Heart right ventricle (tissue), 16 donors: Measurements from ENCODE around the gene C16orf78. TPM values are rescaled to one million over a fixed set of nuclear protein-coding genes. Genes with fewer than 3 reads are reported as not detected.

Experiments
- ATAC-seq, 8 donors: fragments of 200-7000 bp; cut with Tn5 transposase; one replicate each; pipeline ENCODE4 v1.9.1; 2020; ENCODE audit warnings: mild to moderate bottlenecking in 8 of 8, moderate library complexity in 8 of 8, moderate number of reproducible peaks in 1 of 8
- DNase-seq, 2 donors: peaks; one replicate each; pipeline ENCODE4 v3.0.0-alpha.2; 2020
- H3K27ac ChIP-seq, 10 donors: fragments of 200-600 bp; sonication (generic) in 2 of 10; one replicate each; pipeline versions ENCODE4 v1.5.0 to v1.8.0; 2020 to 2022; ENCODE audit warnings: mild to moderate bottlenecking in 3 of 10
- H3K27me3 ChIP-seq, 7 donors: fragments of 200-600 bp; one replicate each; pipeline ENCODE4 v1.8.0; 2021 to 2022; ENCODE audit warnings: mild to moderate bottlenecking in 2 of 7
- H3K36me3 ChIP-seq, 9 donors: fragments of 200-600 bp; sonication (generic) in 1 of 9; one replicate each; pipeline versions ENCODE4 v1.5.0 to v1.8.0; 2020 to 2022; ENCODE audit warnings: mild to moderate bottlenecking in 2 of 9
- H3K4me1 ChIP-seq, 9 donors: fragments of 200-600 bp; sonication (generic) in 1 of 9; one replicate each; pipeline versions ENCODE4 v1.5.0 to v1.8.0; 2020 to 2022; ENCODE audit warnings: mild to moderate bottlenecking in 4 of 9
- H3K4me3 ChIP-seq, 10 donors: fragments of 200-600 bp; sonication (generic) in 2 of 10; one replicate each; pipeline versions ENCODE4 v1.5.0 to v1.8.0; 2020 to 2022; ENCODE audit warnings: mild to moderate bottlenecking in 7 of 10, moderate library complexity in 2 of 10
- H3K9me3 ChIP-seq, 11 donors: fragments of 200-600 bp in 10 of 11; sonication (generic) in 2 of 11; one replicate each; pipeline versions ENCODE4 v1.5.0 to v1.8.0; 2013 to 2022; ENCODE audit warnings: mild to moderate bottlenecking in 2 of 11, control low read depth in 1 of 11, moderate library complexity in 1 of 11
- WGBS, 2 donors: extraction: QIAGEN DNeasy Blood & Tissue Kit; methylation state at CpG; one replicate each; pipeline ENCODE4 v1.1.7; 2013; ENCODE audit warnings: inconsistent platforms in 1 of 2; 5-methylcytosine and 5-hydroxymethylcytosine counted together
- intact Hi-C, 10 donors: fragments of 100-400 bp; cut with DNase I; formaldehyde crosslinking; loops; one replicate each; pipeline versions ENCODE4 v1.11.1 to v1.14.2; 2022
- polyA plus RNA-seq, 2 donors: library from polyadenylated mRNA; stranded (reverse); fragments of 200-250 nt; gene quantifications; one replicate each; pipeline ENCODE4 v1.2.3, GENCODE V29; 2013
- total RNA-seq, 10 donors: library from RNA; stranded (reverse); fragmentation: NEBNext Ultra II Directional in 3 of 10; extraction: Animal tissue kit (Norgen Biotek cat#: 25700) in 3 of 10; gene quantifications; one replicate each; pipeline versions ENCODE4 v1.2.1 to v1.2.4, GENCODE V29; 2021 to 2023
- TF ChIP-seq, protein P1 (sequence below), 9 donors: fragments of 200-600 bp; sonication (generic) in 2 of 9; IDR thresholded peaks; one replicate each; pipeline versions ENCODE4 v1.5.0 to v1.8.0; 2021 to 2022; ENCODE audit warnings: antibody characterized with exemption in 9 of 9, mild to moderate bottlenecking in 5 of 9, moderate library complexity in 1 of 9
- donor health status: Arrhythmogenic right ventricular cardiomyopathy.
- donor health status: ischemic (EF 13 %, LVEDD 7.1; RV severe dilation, severe dysfunction).
- donor health status: healthy with polysubstance abuse.
- donor health status: DM: no; HTN: yes; CAD: no.
- donor health status: DM: no; HTN: no; CAD: no.
- donor health status: ischemic (EF 25% LVEDD 6.9; RV normal size, moderate dysfunction).
- donor health status: ischemic (EF 25% LVEDD 5.7; RV mildly dilated, moderate dysfunction).
- donor health status: healthy.
- donor health status: DM: yes; HTN: yes; CAD: no.
- donor health status: Ischemic cardiomyopathy.
- donor health status: ischemic (EF 35%, LVEDD 5.7; RV mildly dilated, moderate dysfunction).
- donor health status: nonischemic (EF 11% LVEDD 7.7; RV severe dilation, severe dysfunction).
- donor health status: DM: yes; HTN: yes; CAD: no.
- donor health status: PGD.
- donor health status: ischemic (EF 29% LVEDD 5.4; RV normal size, mild dysfunction).
- donor health status: nonischemic (EF 23%, LVEDD 6.1; RV moderate dilation, normal function).

The C16orf78 gene
- total and polyA plus RNA-seq, 12 donors: not detected

DNA sequence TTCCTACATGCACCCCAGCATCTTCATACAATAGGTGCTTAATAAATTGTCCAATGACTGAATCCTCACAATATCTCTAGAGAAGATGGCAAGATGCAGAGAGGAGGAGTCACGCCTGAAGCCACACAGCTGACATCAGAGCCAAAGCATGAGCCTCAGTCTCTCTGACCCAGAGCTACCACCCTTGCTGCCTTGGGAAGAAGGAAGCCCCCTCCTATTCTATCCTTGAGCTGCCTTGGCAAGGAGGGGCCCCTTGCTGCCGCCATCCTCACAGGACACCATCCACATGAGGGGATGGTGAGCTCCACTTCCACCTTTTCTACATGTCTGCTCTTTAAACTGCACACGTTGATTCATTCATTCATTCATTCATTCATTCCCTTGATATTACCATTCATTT is 37.0 kb upstream of the C16orf78 start:
- H3K9me3 ChIP-seq: no peaks in the 10 kb centered on the region
- H3K36me3 ChIP-seq: no peaks in the 10 kb centered on the region
- no peak overlapping the region for H3K27ac ChIP-seq
- no peaks in the 10 kb centered on the region for H3K4me1 ChIP-seq
- TF ChIP-seq, protein P1, sequence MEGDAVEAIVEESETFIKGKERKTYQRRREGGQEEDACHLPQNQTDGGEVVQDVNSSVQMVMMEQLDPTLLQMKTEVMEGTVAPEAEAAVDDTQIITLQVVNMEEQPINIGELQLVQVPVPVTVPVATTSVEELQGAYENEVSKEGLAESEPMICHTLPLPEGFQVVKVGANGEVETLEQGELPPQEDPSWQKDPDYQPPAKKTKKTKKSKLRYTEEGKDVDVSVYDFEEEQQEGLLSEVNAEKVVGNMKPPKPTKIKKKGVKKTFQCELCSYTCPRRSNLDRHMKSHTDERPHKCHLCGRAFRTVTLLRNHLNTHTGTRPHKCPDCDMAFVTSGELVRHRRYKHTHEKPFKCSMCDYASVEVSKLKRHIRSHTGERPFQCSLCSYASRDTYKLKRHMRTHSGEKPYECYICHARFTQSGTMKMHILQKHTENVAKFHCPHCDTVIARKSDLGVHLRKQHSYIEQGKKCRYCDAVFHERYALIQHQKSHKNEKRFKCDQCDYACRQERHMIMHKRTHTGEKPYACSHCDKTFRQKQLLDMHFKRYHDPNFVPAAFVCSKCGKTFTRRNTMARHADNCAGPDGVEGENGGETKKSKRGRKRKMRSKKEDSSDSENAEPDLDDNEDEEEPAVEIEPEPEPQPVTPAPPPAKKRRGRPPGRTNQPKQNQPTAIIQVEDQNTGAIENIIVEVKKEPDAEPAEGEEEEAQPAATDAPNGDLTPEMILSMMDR (IDR thresholded peaks at IDR 0.05): no peak
- DNase-seq (no peak), ATAC-seq (no peak)
- WGBS, 2 donors: 71 to 74% methylated on average over 3 of the region's 3 CpGs
- peaks cover 0 to 46% (median 33%) of the 10 kb centered on the region in 7 donors for H3K27me3 ChIP-seq
- intact Hi-C loops: no loop called here
- H3K4me3 ChIP-seq: no peak overlapping the region

DNA sequence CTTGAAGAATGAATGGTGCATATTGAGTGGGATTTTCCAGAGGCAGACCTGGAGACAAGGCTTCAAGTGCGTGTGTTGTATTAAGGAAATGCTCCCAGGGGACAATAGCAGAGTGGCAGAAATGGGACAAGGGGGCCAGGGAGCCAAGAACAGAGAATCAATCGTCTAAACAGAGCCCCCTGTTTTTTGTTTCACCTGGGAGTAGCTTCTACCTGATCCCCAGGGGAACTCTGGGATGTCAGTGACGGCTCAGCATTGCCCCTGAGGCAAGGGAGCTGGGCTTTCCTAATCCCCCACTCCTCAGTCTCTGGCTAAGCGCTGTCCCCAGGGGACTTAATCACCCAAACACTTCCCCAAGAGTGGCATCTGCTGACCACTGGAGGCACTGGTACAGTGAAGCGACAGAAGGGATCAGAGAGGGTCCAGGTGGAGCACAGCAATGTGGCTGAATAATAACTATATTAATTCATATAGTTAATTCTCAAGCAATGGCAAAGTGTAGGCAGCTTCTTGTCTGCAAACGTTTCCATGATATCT is 35.7 kb upstream of the C16orf78 start:
- DNase-seq (no peak), ATAC-seq (no peak)
- Histone ChIP-seq H3K27me3 (peaks cover 0 to 57% (median 45%) of the 10 kb centered on the region in 7 donors), H3K36me3 (no peaks in the 10 kb centered on the region), H3K27ac (no peak overlapping the region), H3K9me3 (no peaks in the 10 kb centered on the region), H3K4me1 (no peaks in the 10 kb centered on the region), H3K4me3 (no peak overlapping the region)
- intact Hi-C loops: no loop called here
- 40 to 43% methylated on average over 6 of the region's 6 CpGs for WGBS, 2 donors
- TF ChIP-seq, protein P1 (IDR thresholded peaks at IDR 0.05): no peak

DNA sequence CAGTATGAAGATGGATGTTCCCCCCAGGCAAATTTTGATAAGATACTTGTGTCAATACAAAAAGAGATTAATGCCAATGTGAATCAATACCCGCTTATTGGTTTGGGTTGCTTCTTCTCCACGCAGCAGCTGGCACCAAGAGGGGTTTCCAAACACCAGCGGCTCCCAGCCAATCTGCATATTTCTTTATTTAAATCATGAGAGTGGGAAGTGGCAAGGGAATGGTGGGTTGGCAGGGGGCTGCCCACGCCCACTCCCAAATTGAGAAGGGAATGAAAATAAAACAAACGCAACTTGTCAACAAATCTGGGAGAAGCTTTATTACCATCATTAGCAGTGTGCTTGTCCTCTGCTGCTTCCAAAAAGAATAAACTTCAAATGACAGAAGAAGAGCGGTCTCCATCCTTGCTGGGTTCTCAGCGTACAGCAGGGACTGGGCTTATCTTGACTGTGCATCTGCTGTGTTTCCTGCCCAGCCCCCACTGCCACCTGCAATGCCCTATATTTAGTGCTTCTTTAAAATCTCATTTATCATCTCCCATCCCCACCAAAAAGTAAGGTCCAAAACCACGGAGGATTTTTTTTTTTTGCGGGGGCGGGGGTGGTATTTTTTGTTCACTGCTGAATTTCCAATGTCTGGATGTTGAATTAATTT is 34.9 kb upstream of the C16orf78 start:
- H3K4me1 ChIP-seq: no peaks in the 10 kb centered on the region
- H3K27ac ChIP-seq: no peak overlapping the region
- H3K36me3 ChIP-seq: no peaks in the 10 kb centered on the region
- H3K4me3 ChIP-seq: no peak overlapping the region
- whole genome bisulfite sequencing, 2 donors: 69 to 72% methylated on average over 10 of the region's 10 CpGs
- intact Hi-C loops: no loop called here
- no peak for DNase-seq
- ATAC-seq: no peak
- TF ChIP-seq, protein P1 (IDR thresholded peaks at IDR 0.05): no peak
- H3K9me3 ChIP-seq: no peaks in the 10 kb centered on the region
- peaks cover 0 to 57% (median 47%) of the 10 kb centered on the region in 7 donors for H3K27me3 ChIP-seq

DNA sequence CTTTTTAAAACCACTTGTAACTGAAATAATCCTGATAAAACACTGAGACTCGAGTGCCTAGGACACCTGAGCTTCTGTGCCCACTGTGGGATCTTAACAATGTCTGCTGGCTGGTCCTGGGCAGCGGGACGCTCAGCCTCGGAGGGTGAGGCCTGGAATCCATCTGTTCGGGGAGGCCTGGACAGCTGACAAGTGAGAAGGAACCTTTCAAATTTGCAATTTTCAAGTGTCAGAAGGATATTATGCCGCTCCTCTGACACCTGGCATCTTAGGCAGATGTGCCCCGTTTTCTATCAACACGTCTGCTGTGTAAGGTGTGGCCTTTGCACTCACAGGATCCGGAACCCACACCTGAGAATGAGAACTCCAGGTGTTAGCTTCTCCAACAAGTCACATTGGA is 33.1 kb upstream of the C16orf78 start:
- intact Hi-C loops: loop anchor here in 3 of 10 donors (10.0 kb wide), 4 partner anchors 126 to 446 kb away; no protein-coding TSS in a partner anchor
- WGBS, 2 donors: 72 to 78% methylated on average over 9 of the region's 9 CpGs
- H3K4me3 ChIP-seq: no peak overlapping the region
- no peak for DNase-seq
- H3K27me3 ChIP-seq: peaks cover 0 to 69% (median 47%) of the 10 kb centered on the region in 7 donors
- no peak for ATAC-seq
- H3K27ac ChIP-seq: no peak overlapping the region
- TF ChIP-seq, protein P1 (IDR thresholded peaks at IDR 0.05): no peak
- no peaks in the 10 kb centered on the region for H3K9me3 ChIP-seq
- no peaks in the 10 kb centered on the region for H3K36me3 ChIP-seq
- H3K4me1 ChIP-seq: no peaks in the 10 kb centered on the region
